Esophagus muscularis mucosa (tissue), 4 donors: Measurements from ENCODE around the gene FAM13A. TPM values are rescaled to one million over a fixed set of nuclear protein-coding genes. Genes with fewer than 3 reads are reported as not detected.

ENCODE experiments used
- DNase-seq: peaks from one replicate; pipeline ENCODE4 v3.0.0-alpha.2; 2017; ENCODE audit errors: extremely low spot score
- H3K27ac ChIP-seq, 4 donors: fragments of 200-600 bp; sonication (generic); replicated peaks in 1 of 4; 1 replicate in 3 of 4; 2 replicates in 1 of 4; pipeline ENCODE4 v1.5.1; 2016 to 2019; ENCODE audit warnings: mild to moderate bottlenecking in 1 of 4
- H3K27me3 ChIP-seq, 4 donors: fragments of 200-600 bp; sonication (generic); one replicate each; pipeline versions ENCODE4 v1.5.1 to v1.6.0; 2016 to 2019
- H3K36me3 ChIP-seq, 4 donors: fragments of 200-600 bp; sonication (generic); one replicate each; pipeline ENCODE4 v1.5.1; 2016 to 2019
- H3K4me1 ChIP-seq, 4 donors: fragments of 200-600 bp; sonication (generic); one replicate each; pipeline ENCODE4 v1.5.1; 2016 to 2019
- H3K4me3 ChIP-seq, 4 donors: fragments of 200-600 bp; sonication (generic); 1 replicate in 2 of 4; 2 replicates in 2 of 4; pipeline ENCODE4 v1.5.1; 2016 to 2019; ENCODE audit warnings: mild to moderate bottlenecking in 4 of 4, moderate library complexity in 1 of 4
- H3K9me3 ChIP-seq, 4 donors: fragments of 200-600 bp; sonication (generic); 1 replicate in 3 of 4; 2 replicates in 1 of 4; pipeline ENCODE4 v1.5.1; 2016 to 2019
- CTCF ChIP-seq, 3 experiments: fragments of 200-600 bp in 2 of 3; fragments of 450-650 bp in 1 of 3; sonication (generic) in 2 of 3; IDR thresholded peaks; one replicate each; pipeline ENCODE4 v1.5.1; 2017 to 2019; ENCODE audit warnings: antibody characterized with exemption in 3 of 3, mild to moderate bottlenecking in 2 of 3, moderate library complexity in 1 of 3
- EP300 ChIP-seq: sonication (generic); formaldehyde crosslinking; IDR thresholded peaks from one replicate; pipeline ENCODE4 v1.6.1; 2017; ENCODE audit warnings: antibody characterized with exemption
- POLR2A ChIP-seq: fragments of 450-650 bp; IDR thresholded peaks from one replicate; pipeline ENCODE4 v1.6.1; 2017; ENCODE audit warnings: antibody characterized with exemption, moderate library complexity, mild to moderate bottlenecking, low read depth
- POLR2AphosphoS5 ChIP-seq, 2 donors: sonication (generic); formaldehyde crosslinking; IDR thresholded peaks; one replicate each; pipeline ENCODE4 v1.6.1; 2017; ENCODE audit warnings: antibody characterized with exemption in 2 of 2
- WGBS: methylation state at CpG from one replicate; pipeline ENCODE4 v1.1.5; 2018; 5-methylcytosine and 5-hydroxymethylcytosine counted together
- intact Hi-C: fragments of 100-400 bp; cut with DNase I; formaldehyde crosslinking; loops from one replicate; pipeline ENCODE4 v1.15.1; 2023
- total RNA-seq, 4 donors: library from RNA; depleted of rRNA; stranded (reverse); fragments of >200 nt; gene quantifications; one replicate each; pipeline versions ENCODE4 v1.1.0 to v1.2.1, GENCODE V29; 2016

Gene FAM13A
- total RNA-seq, 4 donors from 2014 or later = 22.4 to 27.2 (median 26.0) TPM

GRCh38 chr4:88811904-88812303 lies 245.1 kb downstream of the FAM13A start:
- H3K4me3 ChIP-seq = no peak overlapping the region
- intact Hi-C loops = no loop called here
- peaks cover 11 to 41% (median 21%) of the 10 kb centered on the region in 4 donors for H3K4me1 ChIP-seq
- H3K27me3 ChIP-seq = no peaks in the 10 kb centered on the region
- no peaks in the 10 kb centered on the region for H3K9me3 ChIP-seq
- no peak for DNase-seq
- TF ChIP-seq CTCF (IDR thresholded peaks at IDR 0.05) (no peak), POLR2AphosphoS5 (IDR thresholded peaks at IDR 0.05) (no peak), POLR2A (no peak), EP300 (no peak)
- H3K36me3 ChIP-seq = no peaks in the 10 kb centered on the region
- WGBS = 93% methylated on average over 1 of the region's 1 CpG
- H3K27ac ChIP-seq = no peak overlapping the region

DNA sequence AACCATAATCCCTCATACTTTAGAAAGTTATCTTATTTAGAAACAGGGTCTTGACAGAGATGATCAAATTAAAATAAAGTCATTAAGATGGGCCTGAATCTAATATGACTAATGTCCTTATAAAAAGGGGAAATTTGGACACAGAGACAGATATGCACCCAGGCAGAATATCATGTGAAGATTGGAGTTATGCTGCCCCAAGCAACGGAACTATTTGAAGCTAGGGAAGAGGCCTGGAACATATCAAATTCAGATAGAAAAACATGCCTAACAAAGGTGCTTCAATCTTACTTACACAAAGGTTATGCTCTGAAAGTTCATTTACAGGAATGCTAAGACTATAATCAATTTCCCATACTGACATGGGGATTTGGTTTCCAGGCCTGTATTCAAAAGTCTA lies 246.7 kb downstream of the FAM13A start:
- H3K27me3 ChIP-seq = no peaks in the 10 kb centered on the region
- 50% methylated on average over 1 of the region's 1 CpG for WGBS
- H3K4me3 ChIP-seq = no peak overlapping the region
- peaks cover 11 to 32% (median 21%) of the 10 kb centered on the region in 4 donors for H3K4me1 ChIP-seq
- TF ChIP-seq POLR2AphosphoS5 (IDR thresholded peaks at IDR 0.05) (no peak), POLR2A (no peak), EP300 (no peak), CTCF (IDR thresholded peaks at IDR 0.05) (no peak)
- no peaks in the 10 kb centered on the region for H3K36me3 ChIP-seq
- DNase-seq = no peak
- no peak overlapping the region for H3K27ac ChIP-seq
- intact Hi-C loops = no loop called here
- no peaks in the 10 kb centered on the region for H3K9me3 ChIP-seq

- WGBS = 55% methylated on average over 5 of the region's 5 CpGs
- intact Hi-C loops = loop anchor here (10.0 kb wide), 1 partner anchor 105 kb away; no protein-coding TSS in a partner anchor
- Histone ChIP-seq H3K9me3 (no peaks in the 10 kb centered on the region), H3K36me3 (no peaks in the 10 kb centered on the region), H3K4me1 (peaks cover 11 to 32% (median 21%) of the 10 kb centered on the region in 4 donors), H3K27ac (no peak overlapping the region), H3K27me3 (no peaks in the 10 kb centered on the region), H3K4me3 (no peak overlapping the region)
- TF ChIP-seq EP300 (no peak), CTCF (IDR thresholded peaks at IDR 0.05) (no peak), POLR2A (no peak), POLR2AphosphoS5 (IDR thresholded peaks at IDR 0.05) (no peak)
- DNase-seq = no peak
Measured at GRCh38 chr4:88809576-88810219, 247.3 kb downstream of the FAM13A start.

- TF ChIP-seq CTCF (IDR thresholded peaks at IDR 0.05) (no peak), POLR2A (no peak), POLR2AphosphoS5 (IDR thresholded peaks at IDR 0.05) (no peak), EP300 (no peak)
- WGBS = 81% methylated on average over 2 of the region's 2 CpGs
- no peaks in the 10 kb centered on the region for H3K36me3 ChIP-seq
- no peaks in the 10 kb centered on the region for H3K9me3 ChIP-seq
- H3K4me1 ChIP-seq = peaks cover 11 to 32% (median 23%) of the 10 kb centered on the region in 4 donors
- no peaks in the 10 kb centered on the region for H3K27me3 ChIP-seq
- no peak overlapping the region for H3K27ac ChIP-seq
- H3K4me3 ChIP-seq = no peak overlapping the region
- intact Hi-C loops = loop anchor here (10.0 kb wide), 1 partner anchor 104 kb away; no protein-coding TSS in a partner anchor
- DNase-seq = no peak
Measured at GRCh38 chr4:88809101-88809500, 247.9 kb downstream of the FAM13A start.
